T-helper 22 cell (primary cell): ENCODE measurements around the gene ARID4A.
A peak's percentile ranks its signal among the peaks of the same experiment; 100 is the strongest.
"Not testable (repeated sequence)": the region's sequence is repeated elsewhere in the genome, so short reads cannot be mapped to it uniquely, and the experiment has no call there.

Experiments used
- DNase-seq: peaks from one replicate; pipeline ENCODE4 v3.0.0-alpha.2; 2020; ENCODE audit warnings: low read depth

ARID4A gene

GRCh38 chr14:58294201-58294600 is 4.2 kb upstream of the ARID4A start:
- DNase-seq: no peak

DNA sequence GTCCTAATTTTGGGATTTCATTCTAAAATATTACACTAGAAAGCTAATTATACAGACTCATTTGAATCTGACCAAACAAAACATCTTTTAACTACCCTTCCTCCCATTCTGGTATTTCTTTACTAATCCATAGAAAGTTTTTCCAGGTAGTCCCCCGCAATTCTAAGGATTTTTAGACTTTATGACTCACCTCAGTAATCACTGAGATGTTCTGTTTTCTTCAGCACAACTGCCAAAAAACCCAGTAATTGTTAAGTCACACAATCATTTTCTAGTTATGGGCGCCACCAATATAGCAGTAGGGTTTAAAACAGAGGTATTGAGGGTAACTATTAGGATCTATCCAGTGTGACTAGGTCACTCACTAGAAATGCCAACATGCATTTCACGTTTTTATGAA is 1.6 kb upstream of the ARID4A start:
- no peak for DNase-seq

DNA sequence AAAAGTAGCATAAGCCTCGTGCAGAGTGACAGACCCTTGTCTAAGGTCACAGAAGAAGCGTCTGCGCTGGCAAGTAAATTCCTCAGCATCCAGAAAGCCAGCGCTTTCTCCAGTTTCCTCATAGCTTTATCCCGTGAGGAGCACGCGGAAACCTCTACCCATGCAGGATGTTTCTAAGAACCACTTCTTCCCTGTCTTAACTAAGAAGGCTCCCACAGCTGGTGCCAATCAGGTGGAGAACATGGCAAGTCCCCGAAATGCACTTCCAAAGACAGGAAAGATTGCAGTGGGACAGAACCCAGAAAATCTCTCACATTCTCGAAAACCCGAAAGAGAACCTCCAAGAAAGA is 968 bp upstream of the ARID4A start:
- DNase-seq: no peak

GRCh38 chr14:58297762-58298476 is 436 bp upstream of the ARID4A start:
- peak; percentile 99 for DNase-seq

DNA sequence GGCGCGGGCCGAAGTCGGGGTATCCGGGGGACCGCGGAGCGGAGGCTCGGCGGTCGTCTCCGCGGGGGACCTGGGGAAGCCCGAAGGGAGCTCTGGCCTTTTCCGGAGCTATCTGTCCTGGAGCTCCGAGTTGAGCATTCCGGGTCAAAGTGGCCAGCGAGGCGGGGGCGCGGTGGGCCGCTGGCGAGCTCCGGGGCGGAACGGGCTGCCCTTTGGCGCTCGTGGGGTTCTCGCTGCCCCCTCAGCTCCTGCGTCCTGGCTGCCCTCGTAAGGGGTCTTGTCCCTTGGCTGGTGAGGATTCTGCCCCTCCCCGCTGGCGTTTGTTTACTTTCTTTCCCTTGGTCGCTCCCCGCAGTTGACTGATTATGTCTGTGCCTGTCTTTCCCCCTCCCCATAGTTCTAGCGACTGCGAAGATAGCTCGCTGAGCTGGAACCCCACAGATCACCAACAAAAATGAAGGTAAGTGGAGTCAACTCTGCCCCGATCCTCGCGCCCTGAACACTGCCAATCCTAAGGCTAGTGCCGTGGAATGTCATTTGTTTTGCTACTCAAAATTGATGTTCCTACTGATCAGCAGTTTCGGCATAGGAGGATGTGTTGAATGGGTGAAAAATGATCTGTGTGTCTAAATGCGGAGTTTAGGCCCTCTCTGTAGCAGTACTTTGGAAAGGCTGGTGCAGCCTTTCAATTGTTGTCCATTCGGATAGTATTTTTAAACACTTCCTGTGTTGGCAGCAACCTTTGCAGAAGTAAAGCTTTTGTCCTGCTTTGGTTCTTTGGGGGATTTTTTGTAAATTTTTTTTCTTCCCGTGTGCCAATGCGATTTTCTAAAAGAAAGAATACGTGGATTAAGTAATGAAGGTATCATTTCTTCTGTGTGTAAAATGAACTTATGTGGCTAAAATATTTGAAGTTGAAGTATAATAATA is 1.3 kb downstream of the ARID4A start:
- DNase-seq: no peak

DNA sequence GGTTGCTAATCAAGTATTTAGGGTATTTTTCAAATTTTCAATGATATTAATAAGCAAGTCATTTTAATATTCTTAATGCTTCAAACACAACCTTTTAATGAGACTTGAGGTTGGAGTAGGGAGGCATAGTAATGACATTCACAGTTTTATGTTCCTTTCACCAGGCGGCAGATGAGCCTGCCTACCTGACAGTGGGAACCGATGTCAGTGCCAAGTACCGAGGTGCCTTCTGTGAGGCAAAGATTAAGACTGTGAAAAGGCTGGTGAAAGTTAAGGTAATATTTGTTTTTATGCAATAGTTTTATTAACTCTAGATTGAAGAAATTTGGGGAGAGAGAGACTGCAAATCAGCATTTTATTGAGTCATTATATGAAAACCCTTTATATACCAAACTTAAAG is 3.1 kb downstream of the ARID4A start:
- DNase-seq: no peak

- DNase-seq: no peak
Observed at GRCh38 chr14:58305730-58306129, 7.4 kb downstream of the ARID4A start.

DNA sequence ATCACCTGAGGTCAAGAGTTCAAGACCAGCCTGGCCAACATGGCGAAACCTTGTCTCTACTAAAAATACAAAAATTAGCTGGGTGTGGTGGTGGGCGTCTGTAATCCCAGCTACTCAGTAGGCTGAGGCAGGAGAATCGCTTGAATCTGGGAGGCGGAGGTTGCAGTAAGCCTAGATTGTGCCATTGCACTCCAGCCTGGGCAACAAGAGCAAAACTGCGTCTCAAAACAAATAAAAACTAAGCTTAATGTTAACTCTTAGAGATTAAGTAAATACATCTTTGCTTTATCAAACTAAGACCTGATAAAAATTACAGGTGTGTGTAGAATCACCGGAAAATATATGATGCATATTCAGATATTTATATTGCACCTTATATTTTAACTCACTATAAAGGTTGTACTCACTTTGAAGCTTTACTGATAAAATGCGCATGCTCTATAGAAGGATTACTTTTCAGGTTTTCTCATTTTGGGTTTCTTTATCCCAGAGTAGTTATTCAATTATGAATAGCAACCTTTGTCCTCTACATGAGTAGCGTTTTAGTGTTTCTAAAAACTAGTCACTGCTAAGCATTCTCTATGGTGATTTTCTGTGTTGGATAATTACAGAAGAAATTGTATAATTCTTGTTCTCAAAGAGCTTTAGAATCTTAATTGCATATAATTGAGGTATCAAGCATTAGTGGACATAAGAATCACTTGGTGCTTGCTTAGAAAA is 9.4 kb downstream of the ARID4A start:
- DNase-seq: no peak

DNA sequence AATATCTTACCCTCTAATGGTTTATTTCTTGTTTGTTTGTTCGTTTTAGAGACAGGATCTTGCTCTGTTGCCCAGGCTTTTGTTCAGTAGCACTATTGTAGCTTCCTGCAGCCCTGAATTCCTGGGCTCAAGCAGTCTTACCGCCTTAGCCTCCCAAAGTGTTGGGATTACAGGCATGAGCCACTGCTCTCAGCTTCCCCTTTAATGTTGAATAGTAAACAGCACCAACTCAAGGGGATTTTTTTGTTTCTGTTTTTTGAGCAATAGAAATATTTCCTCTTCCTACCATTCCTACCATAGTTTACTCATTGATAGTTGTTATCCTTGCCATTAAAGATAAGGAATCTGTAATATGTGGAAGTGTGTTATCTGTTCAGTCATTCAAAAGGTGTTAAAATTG is 10.7 kb downstream of the ARID4A start:
- DNase-seq: no peak

- no peak for DNase-seq
Observed at GRCh38 chr14:58313699-58314098, 15.3 kb downstream of the ARID4A start.

GRCh38 chr14:58315606-58316005 is 17.3 kb downstream of the ARID4A start:
- no peak for DNase-seq

GRCh38 chr14:58327019-58327418 is 28.7 kb downstream of the ARID4A start:
- no peak for DNase-seq

GRCh38 chr14:58331111-58331510 is 32.8 kb downstream of the ARID4A start:
- DNase-seq: peak; percentile 86

DNA sequence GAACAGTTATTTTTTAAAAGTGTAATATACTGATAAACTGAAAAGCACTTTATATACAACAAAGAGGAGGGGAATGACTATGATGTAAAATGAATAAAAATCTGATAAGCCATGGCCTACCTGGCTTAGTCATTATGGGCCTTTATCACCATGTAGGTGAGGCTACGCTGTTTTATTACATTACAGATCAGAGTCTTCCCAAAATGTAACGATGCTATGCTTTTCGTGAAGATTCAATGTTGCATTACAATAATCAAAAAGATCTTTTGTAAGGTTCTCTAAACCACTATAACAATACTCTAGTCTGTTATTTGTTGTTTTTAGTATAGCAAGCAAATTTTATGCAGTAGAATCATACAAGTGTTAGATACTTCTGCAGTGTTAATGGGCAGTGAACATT is 34.2 kb downstream of the ARID4A start:
- no peak for DNase-seq

GRCh38 chr14:58339666-58340065 is 41.3 kb downstream of the ARID4A start:
- not testable (repeated sequence) for DNase-seq

DNA sequence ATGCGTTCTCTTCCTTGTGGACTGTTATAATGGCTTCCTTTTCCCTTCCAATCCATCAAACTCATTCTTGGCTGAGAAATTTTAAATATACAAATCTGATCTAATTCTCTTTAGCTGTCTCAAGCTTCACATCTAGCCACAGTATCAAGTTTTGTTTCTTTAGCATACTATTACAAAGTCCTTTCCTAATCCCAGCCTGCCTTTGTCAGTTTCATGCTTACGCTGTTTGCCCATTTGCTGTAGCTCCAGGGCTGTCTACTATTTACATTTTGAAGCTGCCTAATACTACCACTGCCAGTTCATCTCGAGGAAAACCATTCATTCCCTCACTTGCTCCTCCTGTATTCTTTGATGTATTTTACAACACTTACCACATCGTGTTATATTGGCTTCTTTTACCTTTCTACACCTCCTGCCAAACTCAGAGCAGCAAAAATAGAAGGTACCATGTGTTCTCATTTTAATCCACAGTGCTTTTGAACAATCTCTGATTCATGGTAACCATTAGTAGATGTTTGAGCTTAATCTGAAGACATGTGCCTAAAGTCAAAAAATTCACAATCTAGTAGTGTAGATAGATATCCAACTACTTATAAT is 42.9 kb downstream of the ARID4A start:
- no peak for DNase-seq

DNA sequence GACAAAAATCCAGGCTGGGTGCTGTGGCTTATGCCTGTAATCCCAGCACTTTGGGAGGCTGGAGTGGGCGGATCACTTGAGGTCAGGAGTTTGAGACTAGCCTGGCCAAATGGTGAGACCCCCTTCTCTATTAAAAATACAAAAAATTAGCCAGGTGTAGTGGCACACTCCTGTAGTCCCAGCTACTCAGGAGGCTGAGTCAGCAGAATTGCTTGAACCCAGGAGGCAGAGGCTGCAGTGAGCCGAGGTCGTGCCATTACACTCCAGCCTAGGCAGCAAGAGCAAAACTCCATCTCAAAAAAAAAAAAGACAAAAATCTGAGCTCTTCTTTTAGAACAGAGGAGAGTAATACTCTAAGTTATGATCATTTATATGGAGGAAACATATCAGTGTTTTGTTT is 45.2 kb downstream of the ARID4A start:
- not testable (repeated sequence) for DNase-seq

GRCh38 chr14:58353516-58354299 is 55.4 kb downstream of the ARID4A start:
- no peak for DNase-seq

GRCh38 chr14:58354808-58355207 is 56.5 kb downstream of the ARID4A start:
- DNase-seq: no peak

GRCh38 chr14:58356268-58356667 is 57.9 kb downstream of the ARID4A start:
- no peak for DNase-seq

DNA sequence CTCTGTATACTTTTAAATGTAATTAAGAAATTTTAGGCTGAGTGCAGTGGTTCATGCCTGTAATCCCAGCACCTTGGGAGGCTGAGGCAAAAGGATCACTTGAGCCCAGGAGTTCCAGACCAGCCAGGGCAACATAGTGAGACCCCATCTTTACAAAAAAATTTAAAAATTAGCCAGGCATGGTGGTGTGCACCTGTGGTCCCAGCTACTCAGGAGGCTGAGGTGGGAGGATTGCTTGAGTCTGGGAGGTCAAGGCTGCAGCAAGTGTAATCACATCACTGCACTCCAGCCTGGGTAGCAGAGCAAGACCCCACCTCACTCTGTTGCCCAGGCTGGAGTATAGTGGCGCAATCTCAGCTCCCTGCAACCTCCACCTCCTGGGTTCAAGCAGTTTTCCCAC is 63.9 kb downstream of the ARID4A start:
- not testable (repeated sequence) for DNase-seq
